OCI-LY7 (cell line): ENCODE results near the gene TRPM8. TPM values are rescaled to one million over a fixed set of nuclear protein-coding genes. Genes with fewer than 3 reads are reported as not detected.

ENCODE experiments used
- BruUV-seq: library from RNA; stranded (reverse); fragments of 400-500 nt; replicated peaks from 2 replicates; lab custom pipeline; 2021; lab: Mats Ljungman, UMichigan
- CTCF ChIA-PET: fragments of 300-600 bp; sonication (Branson Sonifier 250); formaldehyde crosslinking; loops from one replicate; lab custom pipeline; 2022; ENCODE audit warnings: antibody characterized with exemption; ENCODE audit not compliant: unreplicated experiment; lab: Charles Lee
- POLR2A ChIA-PET: fragments of 300-600 bp; sonication (Branson Sonifier 250); formaldehyde crosslinking; loops from one replicate; lab custom pipeline; 2022; ENCODE audit warnings: antibody characterized with exemption; lab: Charles Lee
- DNase-seq: peaks from one replicate; pipeline ENCODE4 v3.0.0-alpha.2; 2015; ENCODE audit warnings: low spot score
- H2AFZ ChIP-seq: fragments of 200-600 bp; sonication (generic), shearing (Covaris generic); 2 replicates; pipeline ENCODE4 v1.6.1; 2014; ENCODE audit warnings: mild to moderate bottlenecking, antibody characterized with exemption, low read length, moderate library complexity
- H3K27ac ChIP-seq: fragments of 200-600 bp; sonication (generic); 2 replicates; pipeline ENCODE4 v1.5.1; 2014; ENCODE audit warnings: mixed run types, low read depth, mild to moderate bottlenecking, moderate library complexity, low read length, inconsistent platforms; ENCODE audit not compliant: poor library complexity, severe bottlenecking
- H3K36me3 ChIP-seq: fragments of 200-600 bp; sonication (generic); 2 replicates; pipeline ENCODE4 v1.6.1; 2014; ENCODE audit warnings: mild to moderate bottlenecking, antibody characterized with exemption, low read length, moderate library complexity, mixed read lengths; ENCODE audit not compliant: insufficient read depth
- H3K4me1 ChIP-seq: fragments of 200-600 bp; sonication (generic); 2 replicates; pipeline ENCODE4 v1.5.1; 2014; ENCODE audit warnings: mild to moderate bottlenecking, low read length; ENCODE audit not compliant: insufficient read depth, poor library complexity, severe bottlenecking
- H3K4me2 ChIP-seq: fragments of 200-600 bp; sonication (generic); 2 replicates; pipeline ENCODE4 v1.6.1; 2014; ENCODE audit warnings: mild to moderate bottlenecking, low read length
- H3K4me3 ChIP-seq: fragments of 200-600 bp; sonication (generic); 2 replicates; pipeline ENCODE4 v1.5.1; 2014; ENCODE audit warnings: mild to moderate bottlenecking, low read depth, low read length; ENCODE audit not compliant: poor library complexity, severe bottlenecking
- H3K79me2 ChIP-seq: fragments of 200-600 bp; sonication (generic); 2 replicates; pipeline ENCODE4 v1.6.1; 2016; ENCODE audit warnings: low read depth, mild to moderate bottlenecking, low read length, moderate library complexity, mixed read lengths; ENCODE audit not compliant: insufficient read depth
- H3K9me2 ChIP-seq: fragments of 200-600 bp; sonication (generic); 2 replicates; pipeline ENCODE4 v1.6.1; 2016; ENCODE audit warnings: mild to moderate bottlenecking, low read length, mixed read lengths; ENCODE audit not compliant: insufficient read depth
- H3K9me3 ChIP-seq: fragments of 200-600 bp; sonication (generic); 2 replicates; pipeline ENCODE4 v1.6.1; 2014; ENCODE audit warnings: mild to moderate bottlenecking, mixed run types, low read length, mixed read lengths
- H4K20me1 ChIP-seq: fragments of 200-600 bp; sonication (generic); 2 replicates; pipeline ENCODE4 v1.6.1; 2014; ENCODE audit warnings: mild to moderate bottlenecking, antibody characterized with exemption, low read length, moderate library complexity, mixed read lengths; ENCODE audit not compliant: insufficient read depth
- EZH2phosphoT487 ChIP-seq: fragments of 200-600 bp; sonication (generic); IDR thresholded peaks from 2 replicates; pipeline ENCODE4 v1.6.1; 2018; ENCODE audit warnings: low read depth, borderline replicate concordance, mild to moderate bottlenecking, mixed run types, antibody characterized with exemption, low read length, moderate library complexity, mixed read lengths
- intact Hi-C: fragments of 100-400 bp; cut with micrococcal nuclease; formaldehyde crosslinking; loops from one replicate; pipeline ENCODE4 v1.10.0; 2022; ENCODE audit not compliant: unreplicated experiment
- total RNA-seq, 2 experiments: library from RNA; depleted of rRNA in 1 of 2; stranded (reverse); fragments of >200 nt in 1 of 2; shearing (Covaris generic) in 1 of 2; gene quantifications; 2 replicates each; pipeline ENCODE4 v1.2.3, GENCODE V29; 2014 to 2022
- TF ChIP-seq, protein P1 (sequence below): fragments of 200-600 bp; sonication (generic); conservative IDR thresholded peaks from 2 replicates; pipeline ENCODE4 v1.5.1; 2014; ENCODE audit warnings: mild to moderate bottlenecking, antibody characterized with exemption, low read length, moderate library complexity, mixed read lengths

The TRPM8 gene
- total RNA-seq, 2 experiments from 2014 or later = not detected

DNA sequence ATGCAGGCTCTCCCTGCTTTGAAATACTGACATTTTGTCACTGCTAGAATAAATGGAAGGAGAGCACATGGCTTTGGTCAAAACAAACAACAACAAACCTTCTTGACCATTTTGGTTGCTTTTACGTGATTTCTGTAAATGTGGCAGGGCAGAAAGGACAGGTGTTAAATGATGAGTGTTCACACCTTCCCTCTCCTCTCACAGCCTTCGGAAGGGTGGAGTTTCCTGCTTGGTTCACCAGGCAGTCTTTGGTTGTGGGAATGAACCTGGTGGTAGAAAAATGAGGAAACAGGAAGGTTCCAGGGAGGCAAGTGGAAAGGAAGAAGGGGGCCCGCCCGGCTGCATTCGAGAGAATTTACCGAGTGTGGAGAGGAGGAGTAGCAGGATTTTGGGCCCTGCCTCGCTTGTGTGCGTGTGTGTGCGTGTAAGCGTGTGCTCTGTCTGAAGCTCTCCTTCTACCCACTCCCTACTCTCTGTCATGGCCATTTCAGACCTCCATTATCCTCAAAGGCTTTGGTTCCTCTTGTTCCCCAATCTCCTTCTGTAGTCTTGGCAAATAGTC is 109.6 kb downstream of the TRPM8 start:
- intact Hi-C loops = no loop called here
- H4K20me1 ChIP-seq = no peaks in the 10 kb centered on the region
- H3K9me3 ChIP-seq = no peaks in the 10 kb centered on the region
- no peak for DNase-seq
- no peaks in the 10 kb centered on the region for H3K9me2 ChIP-seq
- no peak overlapping the region for H2AFZ ChIP-seq
- H3K4me1 ChIP-seq = no peaks in the 10 kb centered on the region
- no TSS peak for BruUV-seq
- TF ChIP-seq, protein P1, sequence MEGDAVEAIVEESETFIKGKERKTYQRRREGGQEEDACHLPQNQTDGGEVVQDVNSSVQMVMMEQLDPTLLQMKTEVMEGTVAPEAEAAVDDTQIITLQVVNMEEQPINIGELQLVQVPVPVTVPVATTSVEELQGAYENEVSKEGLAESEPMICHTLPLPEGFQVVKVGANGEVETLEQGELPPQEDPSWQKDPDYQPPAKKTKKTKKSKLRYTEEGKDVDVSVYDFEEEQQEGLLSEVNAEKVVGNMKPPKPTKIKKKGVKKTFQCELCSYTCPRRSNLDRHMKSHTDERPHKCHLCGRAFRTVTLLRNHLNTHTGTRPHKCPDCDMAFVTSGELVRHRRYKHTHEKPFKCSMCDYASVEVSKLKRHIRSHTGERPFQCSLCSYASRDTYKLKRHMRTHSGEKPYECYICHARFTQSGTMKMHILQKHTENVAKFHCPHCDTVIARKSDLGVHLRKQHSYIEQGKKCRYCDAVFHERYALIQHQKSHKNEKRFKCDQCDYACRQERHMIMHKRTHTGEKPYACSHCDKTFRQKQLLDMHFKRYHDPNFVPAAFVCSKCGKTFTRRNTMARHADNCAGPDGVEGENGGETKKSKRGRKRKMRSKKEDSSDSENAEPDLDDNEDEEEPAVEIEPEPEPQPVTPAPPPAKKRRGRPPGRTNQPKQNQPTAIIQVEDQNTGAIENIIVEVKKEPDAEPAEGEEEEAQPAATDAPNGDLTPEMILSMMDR = no peak
- TF ChIP-seq EZH2phosphoT487 = no peak
- no peaks in the 10 kb centered on the region for H3K36me3 ChIP-seq
- H3K79me2 ChIP-seq = no peaks in the 10 kb centered on the region
- ChIA-PET POLR2A (no interaction called here), CTCF (no interaction called here)
- no peak overlapping the region for H3K27ac ChIP-seq
- no peak overlapping the region for H3K4me3 ChIP-seq
- H3K4me2 ChIP-seq = no peak overlapping the region

- intact Hi-C loops = no loop called here
- no peaks in the 10 kb centered on the region for H3K4me1 ChIP-seq
- POLR2A ChIA-PET = no interaction called here
- no peak overlapping the region for H3K4me2 ChIP-seq
- no TSS peak for BruUV-seq
- H3K4me3 ChIP-seq = no peak overlapping the region
- no peak for DNase-seq
- no peak overlapping the region for H3K27ac ChIP-seq
- no peak overlapping the region for H2AFZ ChIP-seq
- no peaks in the 10 kb centered on the region for H4K20me1 ChIP-seq
- CTCF ChIA-PET = no interaction called here
- TF ChIP-seq, protein P1 = no peak
- TF ChIP-seq EZH2phosphoT487 = no peak
- H3K79me2 ChIP-seq = no peaks in the 10 kb centered on the region
- no peaks in the 10 kb centered on the region for H3K9me2 ChIP-seq
- no peaks in the 10 kb centered on the region for H3K9me3 ChIP-seq
- no peaks in the 10 kb centered on the region for H3K36me3 ChIP-seq
Measured at GRCh38 chr2:234027641-234028040, 110.5 kb downstream of the TRPM8 start.

DNA sequence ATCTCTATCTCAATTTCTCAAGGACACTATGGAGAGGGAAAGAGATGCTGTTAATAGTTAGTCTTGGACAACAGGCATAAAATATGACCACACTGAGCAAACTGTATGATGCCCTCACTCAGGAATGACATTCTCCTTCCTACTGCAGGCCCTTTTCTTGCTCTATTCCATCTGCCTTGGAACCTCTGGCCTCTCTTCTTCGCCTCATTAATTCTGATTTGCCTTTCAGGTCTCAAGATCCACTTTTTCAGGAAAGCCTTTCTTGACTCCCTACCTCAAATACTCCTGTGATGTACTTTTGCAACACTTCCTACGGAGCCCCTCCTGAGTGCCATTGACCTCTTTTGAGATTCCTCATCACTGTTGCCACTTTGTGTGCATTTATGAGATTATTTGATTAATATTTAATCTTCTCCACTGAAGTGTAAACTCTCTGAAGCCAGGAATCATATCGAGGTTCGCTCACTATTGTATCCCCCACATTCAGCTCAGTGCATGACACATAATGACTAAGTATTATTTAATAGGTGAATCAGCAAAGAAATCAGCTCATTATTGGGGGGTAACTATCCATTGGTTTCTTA is 112.1 kb downstream of the TRPM8 start:
- Histone ChIP-seq H2AFZ (no peak overlapping the region), H3K9me2 (no peaks in the 10 kb centered on the region), H3K27ac (no peak overlapping the region), H4K20me1 (no peaks in the 10 kb centered on the region), H3K79me2 (no peaks in the 10 kb centered on the region), H3K4me2 (no peak overlapping the region), H3K4me1 (no peaks in the 10 kb centered on the region), H3K9me3 (0 out of 2 replicates have a peak, but pooled peaks cover 7% of the 10 kb centered on the region), H3K4me3 (no peak overlapping the region), H3K36me3 (no peaks in the 10 kb centered on the region)
- CTCF ChIA-PET = no interaction called here
- no TSS peak for BruUV-seq
- POLR2A ChIA-PET = interaction anchor here (0.7 kb wide), 1 partner anchor 268 kb away, joined by 3 read pairs; no protein-coding TSS in a partner anchor
- intact Hi-C loops = no loop called here
- DNase-seq = no peak
- TF ChIP-seq EZH2phosphoT487 = no peak
- TF ChIP-seq, protein P1 = no peak
